Measurements from ENCODE around the gene TREH. TPM values are rescaled to one million over a fixed set of nuclear protein-coding genes. Genes with fewer than 3 reads are reported as not detected.
A peak's percentile ranks its signal among the peaks of the same experiment; 100 is the strongest.

TREH gene
- total and polyA plus RNA-seq, 2 experiments from 2014 or later: 0.36 TPM; not detected in 1

DNA sequence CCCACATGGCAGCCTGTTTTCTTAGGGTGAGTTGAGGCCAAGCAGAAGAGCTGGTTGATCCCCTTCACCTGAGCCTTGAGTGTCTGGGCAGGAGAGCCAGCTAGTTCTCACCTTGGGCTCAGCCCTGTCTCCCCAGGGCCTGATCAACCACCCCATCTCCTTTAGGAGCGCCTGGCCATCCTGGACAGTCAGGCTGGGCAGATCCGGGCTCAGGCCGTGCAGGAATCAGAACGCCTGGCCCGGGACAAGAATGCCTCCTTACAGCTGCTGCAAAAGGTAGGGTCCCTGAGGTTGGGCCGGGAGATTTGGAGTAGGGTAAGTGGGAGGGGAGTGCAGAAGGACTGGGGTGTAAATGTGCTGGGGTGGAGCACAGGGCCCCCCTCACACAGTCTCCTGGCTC lies 40.7 kb downstream of the TREH start:
- Histone ChIP-seq H4K20me1 (replicated peaks; ENCODE audit: insufficient read depth) (peaks cover 18% of the 10 kb centered on the region), H3K9me2 (ENCODE audit: insufficient read depth) (no peaks in the 10 kb centered on the region), H3F3A (replicated peaks; ENCODE audit: low read depth) (peaks cover 21% of the 10 kb centered on the region), H3K27ac (ENCODE audit: low read depth) (no peak overlapping the region), H3K36me3 (ENCODE audit: insufficient read depth) (peaks cover 14% of the 10 kb centered on the region), H2AFZ (no peak overlapping the region), H3K79me2 (replicated peaks; ENCODE audit: insufficient read depth) (0 out of 2 replicates have a peak, but pooled peaks cover 3% of the 10 kb centered on the region), H3K4me1 (ENCODE audit: insufficient read depth) (peaks cover 20% of the 10 kb centered on the region), H3K4me2 (no peak overlapping the region), H3K27me3 (ENCODE audit: insufficient read depth) (no peaks in the 10 kb centered on the region), H3K4me3 (no peak overlapping the region)
- Mint-ChIP-seq H3K27me3 (ENCODE audit: insufficient read depth, low read depth, poor library complexity) (peaks cover 21% of the 10 kb centered on the region), H3K27ac (peak overlapping the region; percentile 45; the same call in 1 of the 2 replicates), H3K36me3 (ENCODE audit: low read depth) (peaks cover 27% of the 10 kb centered on the region), H3K9me3 (no peaks in the 10 kb centered on the region), H3K4me3 (no peak overlapping the region), H3K4me1 (peaks cover 23% of the 10 kb centered on the region)
- no peak for DNase-seq (ENCODE audit: low spot score)
- TF ChIP-seq CREB1 (CRISPR knock-in tag; IDR thresholded peaks at IDR 0.05; ENCODE audit: low read depth) (no peak), ZNF331 (CRISPR knock-in tag; IDR thresholded peaks at IDR 0.05; ENCODE audit: low read depth) (no peak), JUNB (IDR thresholded peaks at IDR 0.05; ENCODE audit: unreplicated experiment) (no peak), POLR2AphosphoS5 (IDR thresholded peaks at IDR 0.05; ENCODE audit: low read depth) (no peak), EZH2 (IDR thresholded peaks at IDR 0.05; ENCODE audit: low read depth, unreplicated experiment) (no peak), STAT1 (IDR thresholded peaks at IDR 0.05; ENCODE audit: unreplicated experiment) (no peak), NANOG (IDR thresholded peaks at IDR 0.05; ENCODE audit: borderline replicate concordance) (no peak), ZNF114 (CRISPR knock-in tag; IDR thresholded peaks at IDR 0.05) (no peak)
- TF ChIP-seq, protein P1, sequence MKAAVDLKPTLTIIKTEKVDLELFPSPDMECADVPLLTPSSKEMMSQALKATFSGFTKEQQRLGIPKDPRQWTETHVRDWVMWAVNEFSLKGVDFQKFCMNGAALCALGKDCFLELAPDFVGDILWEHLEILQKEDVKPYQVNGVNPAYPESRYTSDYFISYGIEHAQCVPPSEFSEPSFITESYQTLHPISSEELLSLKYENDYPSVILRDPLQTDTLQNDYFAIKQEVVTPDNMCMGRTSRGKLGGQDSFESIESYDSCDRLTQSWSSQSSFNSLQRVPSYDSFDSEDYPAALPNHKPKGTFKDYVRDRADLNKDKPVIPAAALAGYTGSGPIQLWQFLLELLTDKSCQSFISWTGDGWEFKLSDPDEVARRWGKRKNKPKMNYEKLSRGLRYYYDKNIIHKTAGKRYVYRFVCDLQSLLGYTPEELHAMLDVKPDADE (IDR thresholded peaks at IDR 0.05): no peak
- TF ChIP-seq, protein P2, sequence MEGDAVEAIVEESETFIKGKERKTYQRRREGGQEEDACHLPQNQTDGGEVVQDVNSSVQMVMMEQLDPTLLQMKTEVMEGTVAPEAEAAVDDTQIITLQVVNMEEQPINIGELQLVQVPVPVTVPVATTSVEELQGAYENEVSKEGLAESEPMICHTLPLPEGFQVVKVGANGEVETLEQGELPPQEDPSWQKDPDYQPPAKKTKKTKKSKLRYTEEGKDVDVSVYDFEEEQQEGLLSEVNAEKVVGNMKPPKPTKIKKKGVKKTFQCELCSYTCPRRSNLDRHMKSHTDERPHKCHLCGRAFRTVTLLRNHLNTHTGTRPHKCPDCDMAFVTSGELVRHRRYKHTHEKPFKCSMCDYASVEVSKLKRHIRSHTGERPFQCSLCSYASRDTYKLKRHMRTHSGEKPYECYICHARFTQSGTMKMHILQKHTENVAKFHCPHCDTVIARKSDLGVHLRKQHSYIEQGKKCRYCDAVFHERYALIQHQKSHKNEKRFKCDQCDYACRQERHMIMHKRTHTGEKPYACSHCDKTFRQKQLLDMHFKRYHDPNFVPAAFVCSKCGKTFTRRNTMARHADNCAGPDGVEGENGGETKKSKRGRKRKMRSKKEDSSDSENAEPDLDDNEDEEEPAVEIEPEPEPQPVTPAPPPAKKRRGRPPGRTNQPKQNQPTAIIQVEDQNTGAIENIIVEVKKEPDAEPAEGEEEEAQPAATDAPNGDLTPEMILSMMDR (conservative IDR thresholded peaks at IDR 0.05; ENCODE audit: low read depth in 2 of 2): no peak
- TF ChIP-seq, protein P3, sequence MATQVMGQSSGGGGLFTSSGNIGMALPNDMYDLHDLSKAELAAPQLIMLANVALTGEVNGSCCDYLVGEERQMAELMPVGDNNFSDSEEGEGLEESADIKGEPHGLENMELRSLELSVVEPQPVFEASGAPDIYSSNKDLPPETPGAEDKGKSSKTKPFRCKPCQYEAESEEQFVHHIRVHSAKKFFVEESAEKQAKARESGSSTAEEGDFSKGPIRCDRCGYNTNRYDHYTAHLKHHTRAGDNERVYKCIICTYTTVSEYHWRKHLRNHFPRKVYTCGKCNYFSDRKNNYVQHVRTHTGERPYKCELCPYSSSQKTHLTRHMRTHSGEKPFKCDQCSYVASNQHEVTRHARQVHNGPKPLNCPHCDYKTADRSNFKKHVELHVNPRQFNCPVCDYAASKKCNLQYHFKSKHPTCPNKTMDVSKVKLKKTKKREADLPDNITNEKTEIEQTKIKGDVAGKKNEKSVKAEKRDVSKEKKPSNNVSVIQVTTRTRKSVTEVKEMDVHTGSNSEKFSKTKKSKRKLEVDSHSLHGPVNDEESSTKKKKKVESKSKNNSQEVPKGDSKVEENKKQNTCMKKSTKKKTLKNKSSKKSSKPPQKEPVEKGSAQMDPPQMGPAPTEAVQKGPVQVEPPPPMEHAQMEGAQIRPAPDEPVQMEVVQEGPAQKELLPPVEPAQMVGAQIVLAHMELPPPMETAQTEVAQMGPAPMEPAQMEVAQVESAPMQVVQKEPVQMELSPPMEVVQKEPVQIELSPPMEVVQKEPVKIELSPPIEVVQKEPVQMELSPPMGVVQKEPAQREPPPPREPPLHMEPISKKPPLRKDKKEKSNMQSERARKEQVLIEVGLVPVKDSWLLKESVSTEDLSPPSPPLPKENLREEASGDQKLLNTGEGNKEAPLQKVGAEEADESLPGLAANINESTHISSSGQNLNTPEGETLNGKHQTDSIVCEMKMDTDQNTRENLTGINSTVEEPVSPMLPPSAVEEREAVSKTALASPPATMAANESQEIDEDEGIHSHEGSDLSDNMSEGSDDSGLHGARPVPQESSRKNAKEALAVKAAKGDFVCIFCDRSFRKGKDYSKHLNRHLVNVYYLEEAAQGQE (IDR thresholded peaks at IDR 0.05; ENCODE audit: unreplicated experiment): no peak
- no peak for ATAC-seq
